ENCODE results near the gene PAPLN.

PAPLN gene

GRCh38 chr14:73313151-73313550 is 75.8 kb downstream of the PAPLN start:
- no peak overlapping the region for H3K4me3 ChIP-seq (ENCODE audit: low read length)
- no peak for TF ChIP-seq CTCF (IDR thresholded peaks at IDR 0.05; ENCODE audit: insufficient read depth, low read depth, low read length, missing control alignments)
- DNase-seq (ENCODE audit: low read depth) = no peak

GRCh38 chr14:73323896-73324399 is 86.6 kb downstream of the PAPLN start:
- TF ChIP-seq CTCF (IDR thresholded peaks at IDR 0.05; ENCODE audit: insufficient read depth, low read depth, low read length, missing control alignments) = no peak
- H3K4me3 ChIP-seq (ENCODE audit: low read length) = no peak overlapping the region
- DNase-seq (ENCODE audit: low read depth) = no peak
